Measurements from ENCODE around the gene CHMP2B. TPM values are rescaled to one million over a fixed set of nuclear protein-coding genes. Genes with fewer than 3 reads are reported as not detected.
A peak's percentile ranks its signal among the peaks of the same experiment; 100 is the strongest.
"Not testable (repeated sequence)": the region's sequence is repeated elsewhere in the genome, so short reads cannot be mapped to it uniquely, and the experiment has no call there.

The CHMP2B gene
- total RNA-seq, 2 experiments from 2014 or later = 28.5 to 30.2 TPM

DNA sequence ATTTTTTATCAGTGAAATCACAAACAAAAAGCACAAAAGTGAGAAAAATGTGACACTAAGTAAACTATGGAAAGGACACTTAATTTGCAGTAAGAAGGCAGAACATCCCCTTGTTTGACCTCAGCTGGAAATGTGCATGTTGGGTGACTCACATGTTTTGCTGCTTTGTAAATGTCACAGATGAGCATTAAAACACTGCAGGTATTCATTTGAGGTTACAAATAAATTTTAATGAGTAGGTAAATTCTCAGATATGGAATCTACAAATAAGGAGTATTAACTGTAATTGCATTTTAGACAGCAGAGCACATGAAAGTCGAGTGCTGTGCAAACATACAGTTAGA, 20.3 kb downstream of the CHMP2B start:
- Mint-ChIP-seq H3K4me1 (no peaks in the 10 kb centered on the region), H3K4me3 (no peak overlapping the region), H3K9me3 (no peaks in the 10 kb centered on the region), H3K36me3 (ENCODE audit: low read depth) (peaks cover 23% of the 10 kb centered on the region), H3K27me3 (no peaks in the 10 kb centered on the region), H3K27ac (no peak overlapping the region)
- ChIA-PET CTCF (interaction anchor here (0.9 kb wide), 1 partner anchor 12 kb away, joined by 7 read pairs; no protein-coding TSS in a partner anchor), POLR2A (no interaction called here)
- DNase-seq = no peak

DNA sequence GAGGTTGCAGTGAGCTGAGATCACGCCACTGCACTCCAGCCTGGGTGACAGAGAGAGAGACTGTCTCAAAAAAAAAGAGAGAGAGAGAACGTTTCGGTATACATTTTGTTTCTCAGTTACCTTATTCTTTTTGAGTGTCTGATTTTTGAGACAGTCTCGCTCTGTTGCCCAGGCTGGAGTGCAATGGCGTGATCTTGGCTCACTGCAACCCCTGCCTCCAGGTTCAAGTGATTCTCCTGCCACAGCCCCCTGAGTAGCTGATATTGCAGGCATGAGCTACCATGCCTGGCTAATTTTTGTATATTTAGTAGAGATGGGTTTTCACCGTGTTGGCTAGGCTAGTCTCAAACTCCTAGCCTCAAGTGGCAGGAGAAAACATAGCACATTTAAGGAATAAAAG, 21.1 kb downstream of the CHMP2B start:
- H3K4me1 Mint-ChIP-seq, CTCF ChIA-PET: not testable (repeated sequence)

DNA sequence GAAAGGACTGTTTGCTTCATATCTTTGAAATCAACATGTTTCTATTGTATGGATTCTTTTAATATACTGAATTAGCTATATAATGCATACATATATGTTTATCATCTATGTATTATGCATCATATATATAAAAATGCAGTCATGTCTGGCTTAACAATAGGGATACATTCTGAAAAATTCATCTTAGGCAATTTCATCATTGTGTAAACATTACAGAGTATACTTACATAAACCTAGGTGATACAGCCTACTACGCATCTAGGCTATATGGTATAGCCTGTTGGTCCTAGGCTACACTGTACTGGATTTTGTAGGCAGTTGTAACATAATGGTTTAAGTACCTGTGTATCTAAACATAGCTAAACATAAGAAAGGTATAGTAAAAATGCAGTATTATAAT, 21.7 kb downstream of the CHMP2B start:
- ChIA-PET POLR2A (no interaction called here), CTCF (interaction anchor here (0.7 to 1.0 kb wide), 2 partner anchors 10 to 12 kb away, joined by 3 read pairs; no protein-coding TSS in a partner anchor)
- H3K36me3 Mint-ChIP-seq (ENCODE audit: low read depth) = peaks cover 23% of the 10 kb centered on the region
- H3K4me1 Mint-ChIP-seq = no peaks in the 10 kb centered on the region
- no peak overlapping the region for H3K27ac Mint-ChIP-seq
- no peaks in the 10 kb centered on the region for H3K27me3 Mint-ChIP-seq
- H3K4me3 Mint-ChIP-seq = no peak overlapping the region
- DNase-seq = no peak
- H3K9me3 Mint-ChIP-seq = no peaks in the 10 kb centered on the region

More for the DNA sequence above, 21.1 kb downstream of the CHMP2B start:
- peaks cover 19% of the 10 kb centered on the region for H3K36me3 Mint-ChIP-seq (ENCODE audit: low read depth)
- DNase-seq, H3K27ac Mint-ChIP-seq, H3K4me3 Mint-ChIP-seq, H3K27me3 Mint-ChIP-seq, H3K9me3 Mint-ChIP-seq, POLR2A ChIA-PET: not testable (repeated sequence)

DNA sequence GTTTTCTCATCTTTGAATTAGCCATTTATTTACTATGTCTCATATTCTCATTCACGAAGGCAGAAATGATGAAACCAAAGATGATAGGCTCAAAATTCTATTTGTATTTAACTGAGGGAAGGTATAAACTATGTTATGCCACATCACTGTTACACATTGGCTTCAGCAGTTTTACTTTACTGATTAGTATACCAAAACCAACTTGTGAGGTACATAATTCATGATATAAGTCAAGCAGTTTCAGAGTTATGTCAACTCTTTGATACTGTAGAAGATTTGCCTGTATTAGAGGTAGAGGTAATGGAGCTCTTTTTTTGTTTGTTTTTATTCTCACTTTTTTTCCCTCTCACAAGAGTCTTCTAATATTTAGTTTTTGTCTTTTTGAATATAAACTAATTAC, 22.9 kb downstream of the CHMP2B start:
- POLR2A ChIA-PET = interaction anchor here (1.3 kb wide), 1 partner anchor 23 kb away, joined by 4 read pairs; the partner anchor contains the start of gene CHMP2B
- peaks cover 32% of the 10 kb centered on the region for H3K36me3 Mint-ChIP-seq (ENCODE audit: low read depth)
- CTCF ChIA-PET = no interaction called here
- H3K4me3 Mint-ChIP-seq = no peak overlapping the region
- no peak for DNase-seq
- no peaks in the 10 kb centered on the region for H3K4me1 Mint-ChIP-seq
- H3K27ac Mint-ChIP-seq = no peak overlapping the region
- H3K27me3 Mint-ChIP-seq = no peaks in the 10 kb centered on the region
- no peaks in the 10 kb centered on the region for H3K9me3 Mint-ChIP-seq

DNA sequence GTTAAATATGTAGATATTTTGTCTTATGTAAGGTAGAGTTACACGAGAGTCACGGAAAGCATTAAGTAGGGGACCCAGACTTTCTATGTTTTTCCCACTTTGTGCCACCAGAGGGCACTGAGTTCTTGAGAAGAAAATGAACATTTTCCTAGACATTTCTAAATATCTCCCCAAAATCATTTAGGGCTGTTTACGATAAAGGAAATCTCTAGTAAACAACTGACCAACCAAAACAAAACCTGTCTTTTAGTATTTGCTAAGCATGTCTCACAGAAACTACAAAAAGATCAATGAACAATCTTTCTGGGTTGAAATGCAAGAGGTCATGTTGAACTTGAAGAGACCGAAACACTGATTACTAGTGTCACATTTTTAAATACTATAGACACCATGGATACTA, 33.2 kb downstream of the CHMP2B start:
- CTCF ChIA-PET = interaction anchor here (0.9 to 4.0 kb wide), 11 partner anchors 9 to 745 kb away, joined by 3 to 20 read pairs (median 4); partner anchors contain the start of gene CHMP2B
- H3K36me3 Mint-ChIP-seq (ENCODE audit: low read depth) = no peaks in the 10 kb centered on the region
- no peak overlapping the region for H3K4me3 Mint-ChIP-seq
- no peaks in the 10 kb centered on the region for H3K9me3 Mint-ChIP-seq
- H3K4me1 Mint-ChIP-seq = peaks cover 3% of the 10 kb centered on the region
- POLR2A ChIA-PET = no interaction called here
- H3K27me3 Mint-ChIP-seq = peaks cover 5% of the 10 kb centered on the region
- peak; percentile 34 for DNase-seq
- H3K27ac Mint-ChIP-seq = no peak overlapping the region

DNA sequence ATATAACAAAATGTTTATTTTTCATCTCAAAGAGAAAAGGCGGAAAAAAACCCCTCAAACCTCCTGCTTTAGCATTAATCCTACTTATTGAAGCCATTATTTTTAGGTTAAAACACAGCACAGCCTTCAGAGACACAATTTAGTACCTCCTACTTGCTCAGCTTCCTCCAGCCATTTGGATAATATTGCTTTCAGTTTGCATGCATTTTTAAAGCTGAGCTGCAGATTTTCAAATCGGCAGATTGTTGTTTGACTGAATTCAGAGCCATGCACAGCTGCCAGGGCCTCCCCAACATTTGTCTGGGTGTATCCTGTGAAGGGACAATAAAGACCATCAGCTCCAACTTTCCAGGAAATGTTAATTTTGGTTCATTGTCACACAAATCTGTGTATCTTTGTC, 34.8 kb downstream of the CHMP2B start:
- ChIA-PET CTCF (interaction anchor here (4.0 kb wide), 1 partner anchor 8 kb away, joined by 20 read pairs; no protein-coding TSS in a partner anchor), POLR2A (no interaction called here)
- DNase-seq = no peak
- Mint-ChIP-seq H3K27me3 (peaks cover 5% of the 10 kb centered on the region), H3K4me1 (peaks cover 3% of the 10 kb centered on the region), H3K36me3 (ENCODE audit: low read depth) (no peaks in the 10 kb centered on the region), H3K9me3 (no peaks in the 10 kb centered on the region), H3K4me3 (no peak overlapping the region), H3K27ac (no peak overlapping the region)

DNA sequence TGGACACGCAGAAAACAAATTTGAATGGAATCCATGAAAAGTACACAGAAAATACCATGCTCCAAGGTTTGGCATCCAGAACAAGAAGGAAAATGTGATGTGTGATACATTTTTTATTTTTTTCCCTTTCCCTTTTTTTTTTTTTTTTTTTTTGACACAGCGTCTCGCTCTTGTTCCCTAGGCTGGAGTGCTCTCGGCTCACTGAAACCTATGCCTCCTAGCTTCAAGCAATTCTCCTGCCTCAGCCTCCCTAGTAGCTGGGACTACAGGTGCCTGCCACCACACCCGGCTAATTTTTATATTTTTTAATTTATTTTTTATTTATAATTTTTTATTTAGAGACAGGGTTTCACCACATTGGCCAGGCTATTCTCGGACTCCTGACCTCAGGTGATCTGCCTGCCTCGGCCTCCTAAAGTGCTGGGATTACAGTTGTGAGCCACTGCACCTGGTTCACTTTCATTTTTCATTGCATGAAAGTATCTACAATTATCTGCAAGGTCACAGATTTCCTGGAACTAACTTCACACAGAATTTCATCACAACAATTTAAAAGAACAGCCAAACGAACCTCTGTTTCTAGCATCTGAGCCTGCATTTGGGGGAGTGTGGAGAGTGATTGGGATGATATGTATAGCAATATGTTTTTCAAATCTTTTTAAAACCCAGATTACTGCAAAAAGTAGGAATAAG, 41.0 kb downstream of the CHMP2B start:
- POLR2A ChIA-PET = no interaction called here
- Mint-ChIP-seq H3K27ac (peak overlapping the region; percentile 68), H3K27me3 (no peaks in the 10 kb centered on the region), H3K4me3 (no peak overlapping the region), H3K4me1 (peaks cover 43% of the 10 kb centered on the region), H3K36me3 (ENCODE audit: low read depth) (no peaks in the 10 kb centered on the region), H3K9me3 (no peaks in the 10 kb centered on the region)
- CTCF ChIA-PET = no interaction called here
- no peak for DNase-seq

DNA sequence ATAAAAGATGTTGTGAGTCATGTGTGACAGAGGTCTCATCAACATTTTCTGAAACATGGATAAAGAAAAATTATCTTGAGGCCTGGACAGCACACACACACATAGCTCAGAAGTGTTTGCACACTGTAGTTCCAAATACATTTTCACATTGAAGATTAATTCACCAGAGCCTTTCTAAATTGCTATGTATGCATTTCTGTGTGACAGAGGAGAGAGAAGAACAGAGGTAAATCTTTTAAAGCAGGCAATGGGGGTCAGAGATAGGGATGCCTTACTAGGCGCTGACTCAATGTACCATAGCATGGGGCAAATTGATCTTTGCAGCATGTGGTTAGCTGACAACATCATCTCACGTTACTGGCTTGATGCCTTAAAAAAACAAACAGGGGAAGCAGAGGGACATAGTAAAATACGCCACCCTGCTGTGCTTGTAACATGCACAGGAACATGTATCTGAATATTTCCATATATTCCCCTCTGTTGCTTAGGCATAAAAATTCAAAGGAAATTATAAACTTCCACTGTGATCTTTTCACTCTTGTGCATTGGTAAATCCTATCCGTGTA, 41.6 kb downstream of the CHMP2B start:
- Mint-ChIP-seq H3K4me1 (peaks cover 43% of the 10 kb centered on the region), H3K9me3 (no peaks in the 10 kb centered on the region), H3K27me3 (no peaks in the 10 kb centered on the region), H3K36me3 (ENCODE audit: low read depth) (no peaks in the 10 kb centered on the region), H3K4me3 (no peak overlapping the region), H3K27ac (no peak overlapping the region)
- ChIA-PET CTCF (interaction anchor here (3.2 kb wide), 1 partner anchor 8 kb away, joined by 20 read pairs; no protein-coding TSS in a partner anchor), POLR2A (no interaction called here)
- no peak for DNase-seq

DNA sequence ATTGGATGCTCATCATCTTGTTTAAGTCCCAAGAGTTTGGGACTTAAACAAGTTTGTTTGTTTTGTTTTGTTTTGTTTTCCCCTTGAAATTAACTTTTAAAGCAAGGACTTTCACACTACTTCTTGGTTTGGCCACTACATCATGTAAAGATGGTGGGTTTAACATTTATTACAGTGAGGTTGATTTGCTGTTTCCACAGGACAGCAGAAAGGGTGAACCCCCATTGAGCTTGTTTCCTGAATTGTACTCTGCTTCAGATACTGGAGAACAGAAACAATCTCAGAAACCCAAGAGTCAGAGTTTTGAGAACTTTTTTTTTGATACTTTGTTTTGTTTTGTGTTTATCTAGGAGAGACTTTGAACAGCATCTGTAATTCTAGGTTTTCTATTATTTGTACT, 42.6 kb downstream of the CHMP2B start:
- Mint-ChIP-seq H3K27me3 (no peaks in the 10 kb centered on the region), H3K4me3 (no peak overlapping the region), H3K9me3 (no peaks in the 10 kb centered on the region), H3K27ac (no peak overlapping the region), H3K36me3 (ENCODE audit: low read depth) (no peaks in the 10 kb centered on the region), H3K4me1 (peaks cover 43% of the 10 kb centered on the region)
- DNase-seq = no peak
- POLR2A ChIA-PET = no interaction called here
- CTCF ChIA-PET = interaction anchor here (1.1 to 3.2 kb wide), 2 partner anchors 9 to 18 kb away, joined by 3 to 20 read pairs; no protein-coding TSS in a partner anchor

DNA sequence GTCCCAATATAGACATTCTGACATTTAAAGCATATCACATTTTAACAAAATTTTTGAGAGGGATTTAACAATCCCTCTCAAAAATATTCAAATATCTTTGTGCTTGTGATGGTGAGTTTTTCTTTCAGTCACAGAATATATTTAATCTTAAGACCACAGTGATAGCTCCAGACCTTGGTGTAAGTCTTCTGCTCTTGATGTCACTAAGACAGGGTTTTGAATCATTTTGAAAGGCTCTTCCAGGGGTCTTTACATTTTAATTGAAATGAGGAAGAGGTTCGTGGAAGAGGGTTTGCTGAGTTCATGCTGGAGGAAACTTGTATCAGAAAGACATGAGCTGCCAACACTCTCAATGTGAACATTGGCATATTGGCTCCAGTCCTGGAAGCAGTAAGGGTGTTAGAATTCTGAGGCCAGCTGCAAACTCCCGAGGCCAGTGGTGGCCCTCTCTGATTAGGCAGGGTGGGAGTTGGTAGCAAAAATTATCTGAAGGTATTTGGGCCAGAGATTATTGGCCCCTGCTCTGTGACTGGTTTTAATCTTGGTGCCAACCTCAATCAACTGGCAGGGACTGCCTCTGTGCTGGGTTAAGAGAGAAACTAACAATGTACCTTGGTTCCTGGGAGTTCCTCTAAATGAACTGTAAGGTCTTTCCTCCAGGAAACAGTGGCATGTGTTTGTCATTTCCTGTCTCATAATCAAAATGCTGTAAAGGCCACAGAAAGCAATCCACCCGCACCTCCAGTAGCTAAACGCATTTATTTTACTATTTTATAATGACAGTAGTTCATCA, 44.0 kb downstream of the CHMP2B start:
- Mint-ChIP-seq H3K4me3 (no peak overlapping the region), H3K9me3 (no peaks in the 10 kb centered on the region), H3K4me1 (peaks cover 43% of the 10 kb centered on the region), H3K36me3 (ENCODE audit: low read depth) (no peaks in the 10 kb centered on the region), H3K27me3 (no peaks in the 10 kb centered on the region), H3K27ac (peak overlapping the region; percentile 28)
- POLR2A ChIA-PET = no interaction called here
- CTCF ChIA-PET = interaction anchor here (1.1 to 3.2 kb wide), 2 partner anchors 11 to 17 kb away, joined by 3 to 20 read pairs; no protein-coding TSS in a partner anchor
- DNase-seq = no peak

DNA sequence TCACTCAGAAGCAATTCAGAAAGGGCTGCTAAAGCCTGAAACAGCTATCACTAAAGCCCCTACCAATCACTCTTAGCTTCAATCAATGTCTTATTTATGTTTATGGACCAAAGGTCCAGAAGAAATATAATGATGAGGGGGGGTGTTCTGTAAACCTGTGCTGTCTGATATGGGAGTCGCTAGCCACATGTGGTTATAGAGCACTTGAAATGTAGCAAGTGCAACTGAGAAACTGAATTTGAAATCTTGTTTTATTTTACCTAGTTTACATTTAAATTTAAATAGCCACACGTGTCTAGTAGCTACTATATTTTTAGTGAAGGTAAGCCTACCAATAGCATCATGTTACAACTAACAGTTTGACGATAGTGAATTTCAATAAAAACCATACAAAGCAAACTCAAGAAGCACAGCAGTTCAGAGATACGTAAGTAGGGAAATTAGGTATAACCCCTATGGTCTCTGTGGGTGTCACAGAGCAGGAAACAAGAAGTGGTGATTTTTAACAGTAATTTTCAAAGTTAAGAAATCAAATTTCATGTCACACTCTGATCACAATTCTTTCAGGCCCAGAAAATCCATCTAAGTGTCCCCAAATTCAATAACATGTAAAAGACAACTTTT, 45.7 kb downstream of the CHMP2B start:
- no peak for DNase-seq
- no peaks in the 10 kb centered on the region for H3K27me3 Mint-ChIP-seq
- H3K9me3 Mint-ChIP-seq = no peaks in the 10 kb centered on the region
- CTCF ChIA-PET = no interaction called here
- peaks cover 39% of the 10 kb centered on the region for H3K4me1 Mint-ChIP-seq
- POLR2A ChIA-PET = no interaction called here
- no peaks in the 10 kb centered on the region for H3K36me3 Mint-ChIP-seq (ENCODE audit: low read depth)
- no peak overlapping the region for H3K27ac Mint-ChIP-seq
- H3K4me3 Mint-ChIP-seq = no peak overlapping the region

DNA sequence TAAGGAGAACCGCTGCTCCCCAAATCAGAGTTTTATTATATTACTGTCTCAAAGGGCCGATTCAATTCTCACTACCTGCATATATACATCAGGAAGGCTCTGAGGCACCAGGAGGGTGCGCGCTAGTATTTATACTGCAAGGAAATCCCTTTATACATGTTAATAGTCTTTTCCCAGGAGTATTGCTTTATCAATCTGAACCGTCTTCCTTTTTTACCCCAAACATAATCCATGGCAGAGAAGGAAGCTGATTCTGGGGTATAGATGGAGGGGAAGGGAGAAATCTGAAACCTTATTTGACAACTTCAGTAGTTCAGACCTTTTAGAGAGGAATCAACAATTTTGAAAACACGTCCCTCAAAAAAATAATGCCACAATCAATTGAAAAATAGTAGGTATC, 49.4 kb downstream of the CHMP2B start, which contains the start of gene POU1F1:
TSS of gene POU1F1 (minus strand) at position 101 of the 400 bp plus-strand sequence. CDS start 122 bp downstream, outside the sequence.
- Mint-ChIP-seq H3K4me1 (peaks cover 7% of the 10 kb centered on the region), H3K27me3 (no peaks in the 10 kb centered on the region), H3K4me3 (no peak within 1 kb of the TSS), H3K27ac (no peak within 1 kb of the TSS), H3K36me3 (ENCODE audit: low read depth) (no peaks in the 10 kb centered on the region), H3K9me3 (no peaks in the 10 kb centered on the region)
- ChIA-PET POLR2A (no interaction called here), CTCF (no interaction called here)
- DNase-seq = no peak

DNA sequence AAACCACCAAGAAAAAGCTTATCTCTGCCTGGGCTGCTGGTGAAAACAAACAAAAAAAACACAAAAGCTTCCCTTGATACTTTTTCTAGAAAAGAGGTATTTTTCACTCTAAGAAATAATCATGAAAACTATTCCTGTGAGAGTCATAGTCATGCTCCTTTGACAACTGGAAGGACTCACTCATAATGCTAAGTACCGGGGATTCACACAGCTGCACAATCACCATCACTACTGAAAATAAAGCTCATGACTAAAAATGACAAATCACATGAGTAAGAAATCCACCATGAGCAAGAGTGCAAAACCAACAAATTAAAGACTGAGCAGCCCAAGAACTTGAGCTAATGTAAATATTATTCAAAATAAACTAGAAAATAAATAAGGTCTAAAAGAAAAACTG, 59.9 kb downstream of the CHMP2B start:
- CTCF ChIA-PET = interaction anchor here (1.0 kb wide), 2 partner anchors 17 to 31 kb away, joined by 3 read pairs; no protein-coding TSS in a partner anchor
- H3K27ac Mint-ChIP-seq = no peak overlapping the region
- H3K4me3 Mint-ChIP-seq = no peak overlapping the region
- no peaks in the 10 kb centered on the region for H3K4me1 Mint-ChIP-seq
- H3K9me3 Mint-ChIP-seq = no peaks in the 10 kb centered on the region
- H3K36me3 Mint-ChIP-seq (ENCODE audit: low read depth) = no peaks in the 10 kb centered on the region
- peaks cover 9% of the 10 kb centered on the region for H3K27me3 Mint-ChIP-seq
- POLR2A ChIA-PET = no interaction called here
- DNase-seq = no peak
